H1 (cell line): ENCODE measurements around the gene CLDN14. TPM values are rescaled to one million over a fixed set of nuclear protein-coding genes. Genes with fewer than 3 reads are reported as not detected.

ENCODE experiments used
- CTCF ChIA-PET: fragments of 300-600 bp; sonication (Branson Sonifier 250); formaldehyde crosslinking; loops from one replicate; lab custom pipeline; 2021; ENCODE audit not compliant: partially characterized antibody; lab: Charles Lee
- POLR2A ChIA-PET: fragments of 300-600 bp; sonication (Branson Sonifier 250); formaldehyde crosslinking; loops from one replicate; lab custom pipeline; 2021; ENCODE audit warnings: inconsistent platforms; ENCODE audit not compliant: partially characterized antibody; lab: Charles Lee
- DNase-seq, 2 experiments: peaks; one replicate each; pipeline versions ENCODE4 v3.0.0 to v3.0.0-alpha.2; 2010 to 2022; ENCODE audit warnings: low spot score in 2 of 2, low read depth in 1 of 2, mixed read lengths in 1 of 2
- FAIRE-seq: peaks from 2 replicates; lab custom pipeline; 2011; peaks lifted over from hg19 to GRCh38; lab: Jason Lieb, UNC
- H2AFZ ChIP-seq: 2 replicates; pipeline ENCODE4 v1.8.1; 2012; ENCODE audit warnings: low read length, inconsistent platforms
- H2AK5ac ChIP-seq: 2 replicates; pipeline ENCODE4 v1.6.1; 2013; ENCODE audit warnings: low read depth, low read length
- H2BK120ac ChIP-seq: replicated peaks from 2 replicates; pipeline ENCODE3; 2013; ENCODE audit warnings: low read depth, low read length, inconsistent platforms
- H2BK12ac ChIP-seq: 2 replicates; pipeline ENCODE4 v1.6.1; 2013; ENCODE audit warnings: low read depth, low read length
- H2BK15ac ChIP-seq: 2 replicates; pipeline ENCODE4 v1.6.1; 2013; ENCODE audit warnings: low read length
- H2BK20ac ChIP-seq: 2 replicates; pipeline ENCODE4 v1.6.1; 2013; ENCODE audit warnings: low read length
- H2BK5ac ChIP-seq: 2 replicates; pipeline ENCODE4 v1.6.1; 2013; ENCODE audit warnings: low read depth, low read length
- H3K14ac ChIP-seq: 2 replicates; pipeline ENCODE4 v1.6.1; 2013; ENCODE audit warnings: inconsistent platforms; ENCODE audit not compliant: insufficient read length
- H3K18ac ChIP-seq: 2 replicates; pipeline ENCODE4 v1.6.1; 2013; ENCODE audit warnings: low read length; ENCODE audit errors: extremely low read depth
- H3K23ac ChIP-seq: 2 replicates; pipeline ENCODE4 v1.6.1; 2013; ENCODE audit warnings: inconsistent platforms; ENCODE audit not compliant: insufficient read length
- H3K23me2 ChIP-seq: 2 replicates; pipeline ENCODE4 v1.6.1; 2013; ENCODE audit warnings: low read depth, low read length
- H3K27ac ChIP-seq: 2 replicates; pipeline ENCODE4 v1.6.1; 2011; ENCODE audit warnings: low read depth, low read length, inconsistent platforms
- H3K27me3 ChIP-seq, 4 experiments: replicated peaks in 1 of 4; 1 replicate in 1 of 4; 2 replicates in 3 of 4; pipeline versions ENCODE4 v1.6.1 to v1.8.1; 2011 to 2013; ENCODE audit warnings: low read length in 3 of 4, mild to moderate bottlenecking in 3 of 4, inconsistent platforms in 2 of 4, mixed read lengths in 2 of 4, moderate library complexity in 1 of 4; ENCODE audit not compliant: control insufficient read depth in 3 of 4, insufficient read depth in 3 of 4; ENCODE audit errors: extremely low read depth in 1 of 4
- H3K36me3 ChIP-seq, 4 experiments: 2 replicates each; pipeline versions ENCODE4 v1.6.1 to v1.8.1; 2011 to 2013; ENCODE audit warnings: mild to moderate bottlenecking in 4 of 4, low read length in 3 of 4, moderate library complexity in 2 of 4, control low read depth in 1 of 4, inconsistent platforms in 1 of 4; ENCODE audit not compliant: insufficient read depth in 4 of 4, control insufficient read depth in 2 of 4
- H3K4ac ChIP-seq: replicated peaks from 2 replicates; pipeline ENCODE3; 2013; ENCODE audit warnings: low read length, low read depth, mixed read lengths, inconsistent platforms; ENCODE audit not compliant: insufficient read length
- H3K4me1 ChIP-seq, 4 experiments: replicated peaks in 1 of 4; 1 replicate in 1 of 4; 2 replicates in 3 of 4; pipeline versions ENCODE4 v1.6.1 to v1.8.1; 2011 to 2013; ENCODE audit warnings: low read length in 3 of 4, inconsistent platforms in 2 of 4, mixed read lengths in 1 of 4; ENCODE audit not compliant: insufficient read depth in 4 of 4, control insufficient read depth in 3 of 4
- H3K4me2 ChIP-seq, 2 experiments: 2 replicates each; pipeline versions ENCODE4 v1.6.1 to v1.8.1; 2011 to 2013; ENCODE audit warnings: low read depth in 2 of 2, low read length in 2 of 2, control low read depth in 1 of 2, inconsistent platforms in 1 of 2, mild to moderate bottlenecking in 1 of 2; ENCODE audit not compliant: insufficient read depth in 1 of 2
- H3K4me3 ChIP-seq, 4 experiments: fragments of 200-600, 300-600 bp in 1 of 4; sonication (generic), shearing (Covaris generic), sonication (Bioruptor Twin) in 1 of 4; 2 replicates each; pipeline versions ENCODE4 v1.5.1 to v1.8.1; 2011 to 2016; ENCODE audit warnings: low read length in 4 of 4, low read depth in 3 of 4, control low read depth in 2 of 4, inconsistent platforms in 2 of 4, mild to moderate bottlenecking in 2 of 4, mixed read lengths in 1 of 4, moderate library complexity in 1 of 4; ENCODE audit not compliant: insufficient read depth in 2 of 4; ENCODE audit errors: extremely low read depth in 1 of 4
- H3K56ac ChIP-seq: replicated peaks from 2 replicates; pipeline ENCODE3; 2013; ENCODE audit warnings: low read depth, mild to moderate bottlenecking, mixed read lengths, low read length, inconsistent platforms; ENCODE audit not compliant: insufficient read length
- H3K79me1 ChIP-seq: 2 replicates; pipeline ENCODE4 v1.6.1; 2013; ENCODE audit warnings: low read depth, low read length, control low read depth
- H3K79me2 ChIP-seq, 2 experiments: 2 replicates each; pipeline versions ENCODE4 v1.6.1 to v1.8.1; 2012 to 2013; ENCODE audit warnings: low read length in 2 of 2, mild to moderate bottlenecking in 2 of 2, inconsistent platforms in 1 of 2; ENCODE audit not compliant: insufficient read depth in 2 of 2, control insufficient read depth in 1 of 2
- H3K9ac ChIP-seq, 4 experiments: replicated peaks in 1 of 4; 1 replicate in 1 of 4; 2 replicates in 3 of 4; pipeline versions ENCODE4 v1.6.1 to v1.8.1; 2011 to 2013; ENCODE audit warnings: low read depth in 3 of 4, low read length in 3 of 4, control low read depth in 2 of 4, mild to moderate bottlenecking in 2 of 4, moderate library complexity in 2 of 4, inconsistent platforms in 1 of 4; ENCODE audit errors: extremely low read depth in 1 of 4
- H3K9me3 ChIP-seq, 2 experiments: 2 replicates each; pipeline versions ENCODE4 v1.6.1 to v1.8.1; 2012 to 2013; ENCODE audit warnings: mild to moderate bottlenecking in 2 of 2, moderate library complexity in 2 of 2, control low read depth in 1 of 2, inconsistent platforms in 1 of 2, low read depth in 1 of 2, low read length in 1 of 2, mixed read lengths in 1 of 2; ENCODE audit not compliant: insufficient read depth in 2 of 2
- H4K20me1 ChIP-seq, 2 experiments: replicated peaks in 1 of 2; 2 replicates each; pipeline versions ENCODE3 to v1.8.1; 2011 to 2013; ENCODE audit warnings: inconsistent platforms in 2 of 2, low read length in 2 of 2, mild to moderate bottlenecking in 1 of 2; ENCODE audit not compliant: insufficient read depth in 2 of 2, control insufficient read depth in 1 of 2
- H4K5ac ChIP-seq: 2 replicates; pipeline ENCODE4 v1.6.1; 2013; ENCODE audit warnings: low read length, low read depth, mixed read lengths, inconsistent platforms; ENCODE audit not compliant: insufficient read length
- H4K8ac ChIP-seq: 2 replicates; pipeline ENCODE4 v1.8.0; 2013; ENCODE audit warnings: mild to moderate bottlenecking, moderate library complexity, low read length, inconsistent platforms; ENCODE audit not compliant: insufficient read depth; ENCODE audit errors: extremely low read depth
- H4K91ac ChIP-seq: replicated peaks from 2 replicates; pipeline ENCODE3; 2013; ENCODE audit warnings: low read length, mixed read lengths, inconsistent platforms; ENCODE audit not compliant: insufficient read length
- NANOG ChIP-seq: IDR thresholded peaks from 2 replicates; pipeline ENCODE4 v1.6.1; 2011; ENCODE audit warnings: low read length, low read depth, mild to moderate bottlenecking, inconsistent platforms; ENCODE audit not compliant: insufficient read depth, poor library complexity, severe bottlenecking
- PHF8 ChIP-seq: fragments of 200-600 bp; sonication (generic); conservative IDR thresholded peaks from 2 replicates; pipeline ENCODE4 v1.7.1; 2012; ENCODE audit warnings: low read depth, mild to moderate bottlenecking, inconsistent platforms, low read length, moderate library complexity
- POLR2A ChIP-seq, 2 experiments: IDR thresholded peaks; 1 replicate in 1 of 2; 2 replicates in 1 of 2; pipeline ENCODE4 v1.6.1; 2011; ENCODE audit warnings: low read depth in 2 of 2, low read length in 2 of 2, mild to moderate bottlenecking in 2 of 2; ENCODE audit errors: control extremely low read depth in 1 of 2
- POLR2AphosphoS5 ChIP-seq: IDR thresholded peaks from 2 replicates; pipeline ENCODE4 v1.6.1; 2011; ENCODE audit warnings: low read depth, low read length
- RAD21 ChIP-seq, 2 experiments: IDR thresholded peaks in 1 of 2; conservative IDR thresholded peaks in 1 of 2; 2 replicates each; pipeline ENCODE4 v1.6.1; 2011; ENCODE audit warnings: low read depth in 2 of 2, low read length in 2 of 2, improper control_type of control experiment in 1 of 2, inconsistent platforms in 1 of 2, mild to moderate bottlenecking in 1 of 2, moderate library complexity in 1 of 2
- RNF2 ChIP-seq: fragments of 200-900, 300-1000 bp; sonication (generic); IDR thresholded peaks from 2 replicates; pipeline ENCODE4 v1.7.1; 2016; ENCODE audit warnings: borderline replicate concordance, low read depth, mild to moderate bottlenecking, antibody characterized with exemption, low read length; ENCODE audit not compliant: poor library complexity, severe bottlenecking; ENCODE audit errors: missing control alignments
- RXRA ChIP-seq: IDR thresholded peaks from 2 replicates; pipeline ENCODE4 v1.6.1; 2011; ENCODE audit warnings: low read depth, mild to moderate bottlenecking, low read length, moderate library complexity; ENCODE audit not compliant: insufficient read depth
- SIX5 ChIP-seq: IDR thresholded peaks from 2 replicates; pipeline ENCODE4 v1.6.1; 2011; ENCODE audit warnings: mild to moderate bottlenecking, low read depth, low read length
- SUZ12 ChIP-seq: fragments of 200-600 bp; sonication (generic); IDR thresholded peaks from 2 replicates; pipeline ENCODE4 v1.6.1; 2012; ENCODE audit warnings: mild to moderate bottlenecking, inconsistent platforms, low read length, moderate library complexity, mixed read lengths
- TAF7 ChIP-seq: optimal IDR thresholded peaks from 2 replicates; pipeline ENCODE3; 2011; ENCODE audit warnings: low read depth, mild to moderate bottlenecking, inconsistent platforms, low read length, moderate library complexity, borderline replicate concordance
- ZNF274 ChIP-seq: IDR thresholded peaks from 2 replicates; pipeline ENCODE4 v1.7.0; 2012; ENCODE audit warnings: low read length, borderline replicate concordance; ENCODE audit errors: extremely low read depth
- WGBS, 2 experiments: shearing (Covaris generic) in 1 of 2; methylation state at CpG; one replicate each; pipeline versions ENCODE4 v1.1.6 to v1.1.7; 2013 to 2015; ENCODE audit warnings: low lambda C conversion rate in 2 of 2, mixed read lengths in 2 of 2, inconsistent platforms in 1 of 2, low coverage in 1 of 2, missing lambda C conversion rate in 1 of 2; ENCODE audit not compliant: insufficient replicate concordance in 2 of 2, insufficient coverage in 1 of 2, insufficient read length in 1 of 2; ENCODE audit errors: extremely low coverage in 1 of 2, missing lambda C conversion rate in 1 of 2; 5-methylcytosine and 5-hydroxymethylcytosine counted together
- polyA plus RNA-seq, 7 experiments: library from polyadenylated mRNA; depleted of rRNA in 3 of 7; stranded (reverse) in 5 of 7; unstranded in 2 of 7; fragments of >200 nt in 5 of 7; fragments of 200-250 nt in 2 of 7; gene quantifications; 1 replicate in 5 of 7; 2 replicates in 1 of 7; 4 replicates in 1 of 7; pipeline versions ENCODE4 v1.2.1 to v1.2.3, GENCODE V29; 2011 to 2013; ENCODE audit warnings: missing spikeins in 2 of 7, mixed read lengths in 2 of 7
- total RNA-seq: library from RNA; stranded (reverse); fragmentation: NEBNext Ultra II Directional; extraction: Animal tissue kit (Norgen Biotek cat#: 25700); gene quantifications from 2 replicates; pipeline ENCODE4 v1.2.1, GENCODE V29; 2021
- TF ChIP-seq, protein P1 (sequence below): IDR thresholded peaks from 2 replicates; pipeline ENCODE4 v1.6.1; 2012; ENCODE audit warnings: inconsistent platforms
- TF ChIP-seq, protein P2 (sequence below): IDR thresholded peaks from 2 replicates; pipeline ENCODE4 v1.6.1; 2011; ENCODE audit warnings: low read depth, mild to moderate bottlenecking, low read length; ENCODE audit not compliant: insufficient read depth

Gene CLDN14
- total and polyA plus RNA-seq, 2 of the 8 experiments (the other 6 are each of a cell fraction or from before 2014, with no cell fraction given): 0.08 TPM; not detected in 1

DNA sequence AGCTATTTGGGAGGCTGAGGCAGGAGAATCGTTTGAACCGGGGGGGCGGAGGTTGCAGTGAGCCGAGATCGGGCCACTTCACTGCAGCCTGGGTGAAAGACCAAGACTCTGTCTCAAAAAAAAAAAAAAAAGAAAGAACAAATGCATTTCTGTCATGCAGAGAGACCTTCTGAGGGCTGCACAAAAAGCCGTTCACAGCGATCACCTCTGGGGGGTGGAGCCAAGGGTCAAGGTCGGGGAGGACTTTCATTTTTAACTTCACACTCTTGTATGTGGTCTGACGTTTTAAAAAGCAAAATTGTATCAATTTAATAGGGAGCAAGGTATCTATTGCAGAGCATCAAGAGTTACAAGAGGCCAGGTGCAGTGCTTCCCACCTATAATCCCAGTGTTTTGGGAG, 26.6 kb upstream of the CLDN14 start:
- H4K20me1 ChIP-seq: no peaks in the 10 kb centered on the region
- no peak overlapping the region for H2BK20ac ChIP-seq
- no peak overlapping the region for H2BK120ac ChIP-seq
- H3K56ac ChIP-seq: no peak overlapping the region
- H3K4ac ChIP-seq: no peak overlapping the region
- 84% methylated on average over 9 of the region's 9 CpGs; no CpG with 5 or more reads in 1 of the 2 experiments for WGBS, 2 experiments
- no peaks in the 10 kb centered on the region for H3K9me3 ChIP-seq
- H2AK5ac ChIP-seq: no peak overlapping the region
- H2BK15ac ChIP-seq: no peak overlapping the region
- H3K4me2 ChIP-seq: no peak overlapping the region
- no peak overlapping the region for H4K5ac ChIP-seq
- no peak overlapping the region for H3K27ac ChIP-seq
- no peak overlapping the region for H3K23ac ChIP-seq
- CTCF ChIA-PET: no interaction called here
- no peaks in the 10 kb centered on the region for H3K79me1 ChIP-seq
- H4K91ac ChIP-seq: no peak overlapping the region
- no peak overlapping the region for H2AFZ ChIP-seq
- no peak overlapping the region for H3K4me3 ChIP-seq
- H3K18ac ChIP-seq: no peak overlapping the region
- no peaks in the 10 kb centered on the region for H3K27me3 ChIP-seq
- H3K14ac ChIP-seq: no peak overlapping the region
- no peak overlapping the region for H4K8ac ChIP-seq
- DNase-seq: no peak
- POLR2A ChIA-PET: no interaction called here
- no peak overlapping the region for H2BK5ac ChIP-seq
- H3K79me2 ChIP-seq: no peaks in the 10 kb centered on the region
- no peaks in the 10 kb centered on the region for H3K23me2 ChIP-seq
- H3K36me3 ChIP-seq: no peaks in the 10 kb centered on the region
- FAIRE-seq: no peak
- H3K4me1 ChIP-seq: no peaks in the 10 kb centered on the region
- H3K9ac ChIP-seq: no peak overlapping the region
- no peak overlapping the region for H2BK12ac ChIP-seq
- TF ChIP-seq TAF7: no peak
- no peak for TF ChIP-seq POLR2A (IDR thresholded peaks at IDR 0.05; ENCODE audit: control extremely low read depth in 1 of 2, low read depth in 2 of 2, low read length in 2 of 2)
- TF ChIP-seq ZNF274: no peak
- TF ChIP-seq, protein P1, sequence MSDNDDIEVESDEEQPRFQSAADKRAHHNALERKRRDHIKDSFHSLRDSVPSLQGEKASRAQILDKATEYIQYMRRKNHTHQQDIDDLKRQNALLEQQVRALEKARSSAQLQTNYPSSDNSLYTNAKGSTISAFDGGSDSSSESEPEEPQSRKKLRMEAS: no peak
- no peak for TF ChIP-seq NANOG
- no peak for TF ChIP-seq POLR2AphosphoS5
- TF ChIP-seq SUZ12: no peak
- no peak for TF ChIP-seq PHF8
- TF ChIP-seq SIX5: no peak
- TF ChIP-seq RAD21 (IDR thresholded peaks at IDR 0.05 in 1 of 2, conservative IDR thresholded peaks at IDR 0.05 in 1 of 2; ENCODE audit: low read depth in 2 of 2, low read length in 2 of 2): no peak
- no peak for TF ChIP-seq RXRA
- no peak for TF ChIP-seq RNF2
- TF ChIP-seq, protein P2, sequence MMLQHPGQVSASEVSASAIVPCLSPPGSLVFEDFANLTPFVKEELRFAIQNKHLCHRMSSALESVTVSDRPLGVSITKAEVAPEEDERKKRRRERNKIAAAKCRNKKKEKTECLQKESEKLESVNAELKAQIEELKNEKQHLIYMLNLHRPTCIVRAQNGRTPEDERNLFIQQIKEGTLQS: no peak
